Measurements from ENCODE around the gene RAB3C.

RAB3C gene

DNA sequence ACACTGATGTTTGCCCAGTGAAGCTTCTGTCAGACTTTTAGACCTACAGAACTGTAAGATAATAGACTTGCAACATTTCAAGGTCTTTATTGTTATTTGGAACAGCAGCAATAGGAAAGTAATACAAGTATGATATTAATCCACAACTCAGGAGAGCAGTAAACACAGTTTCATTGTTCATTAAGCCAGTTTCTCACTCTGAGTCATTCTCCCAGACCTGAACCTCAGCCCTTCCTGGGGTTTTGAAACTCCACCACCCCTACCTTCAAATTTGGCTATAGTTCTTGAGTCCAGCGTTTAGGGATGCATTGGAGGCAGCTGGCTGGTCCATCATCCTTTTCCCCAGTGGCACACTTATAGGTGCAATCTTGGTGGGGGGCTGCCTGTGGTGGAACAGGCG, 203.2 kb downstream of the RAB3C start:
- no peak for DNase-seq

GRCh38 chr5:58786711-58787303, 203.9 kb downstream of the RAB3C start:
- DNase-seq, result no peak

DNA sequence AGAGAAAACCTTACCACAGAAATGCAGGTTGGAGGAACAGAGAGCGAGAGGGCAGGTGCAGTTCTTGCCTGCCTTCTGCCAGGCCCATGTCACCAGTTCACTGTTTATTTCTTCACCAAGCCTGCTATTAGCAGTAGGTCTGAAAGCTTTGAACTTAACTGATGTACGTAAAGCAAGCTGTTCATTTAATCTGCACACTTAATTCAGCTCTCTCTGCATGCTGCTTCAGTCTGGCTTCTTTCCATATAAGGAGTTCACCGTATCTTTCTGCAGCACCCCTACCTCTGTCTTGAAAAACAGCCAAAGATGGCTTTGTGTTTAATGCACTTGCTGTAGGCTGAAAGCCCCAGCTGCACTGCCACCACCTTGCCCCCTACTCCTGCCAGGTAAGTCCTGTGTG, 205.1 kb downstream of the RAB3C start:
- DNase-seq, result peak; percentile 67

DNA sequence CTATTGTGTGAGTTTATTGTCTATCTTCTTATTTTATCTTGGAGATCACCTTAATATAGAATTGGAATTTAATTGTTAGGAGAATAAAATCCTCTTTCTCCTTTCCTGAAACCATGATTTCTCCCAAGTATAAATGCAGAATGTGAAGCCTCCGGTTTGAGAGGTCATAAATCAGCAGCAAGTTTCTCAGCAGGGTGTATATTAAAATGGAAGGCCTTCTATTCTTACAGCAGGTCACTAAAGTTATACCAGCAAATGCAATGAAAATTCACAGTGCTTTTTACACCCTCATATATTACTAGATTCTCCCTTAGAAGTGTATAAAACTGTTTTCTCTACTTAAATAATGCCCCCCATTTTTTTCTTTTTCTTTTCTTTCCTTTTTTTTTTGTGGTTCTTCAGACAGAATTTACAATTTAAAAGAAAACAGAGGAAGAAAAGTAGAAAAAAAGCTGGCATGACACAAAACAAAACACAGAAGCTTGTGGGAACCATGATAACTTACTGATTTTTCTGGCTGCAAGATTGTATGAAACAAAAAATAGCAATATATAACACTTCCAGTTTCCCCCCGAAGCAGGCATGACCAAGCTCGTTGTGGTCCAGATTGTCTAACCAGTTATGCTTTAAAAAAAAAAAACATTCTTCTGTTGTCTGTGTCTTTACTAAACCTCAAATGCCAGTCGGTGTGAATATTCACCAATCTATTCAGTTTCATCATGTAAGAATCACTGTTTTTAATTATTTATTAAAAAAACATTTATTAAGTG, 211.2 kb downstream of the RAB3C start:
- DNase-seq, result peak; percentile 21

DNA sequence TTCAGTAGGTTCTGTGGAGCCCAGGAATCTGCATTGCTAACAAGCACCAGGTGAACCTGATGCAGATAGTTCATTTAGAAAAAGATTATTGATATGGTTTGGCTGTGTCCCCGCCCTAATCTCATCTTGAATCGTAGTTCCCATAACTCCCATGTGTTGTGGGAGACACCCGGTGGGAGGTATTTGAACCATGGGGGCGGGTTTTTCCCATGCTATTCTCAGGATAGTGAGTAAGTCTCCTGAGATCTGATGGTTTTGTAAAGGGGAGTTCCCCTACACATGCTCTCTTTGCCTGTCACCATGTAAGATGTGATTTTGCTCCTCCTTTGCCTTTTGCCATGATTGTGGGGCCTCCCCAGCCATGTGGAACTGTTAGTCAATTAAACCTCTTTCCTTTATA, 212.0 kb downstream of the RAB3C start:
- DNase-seq, result no peak

DNA sequence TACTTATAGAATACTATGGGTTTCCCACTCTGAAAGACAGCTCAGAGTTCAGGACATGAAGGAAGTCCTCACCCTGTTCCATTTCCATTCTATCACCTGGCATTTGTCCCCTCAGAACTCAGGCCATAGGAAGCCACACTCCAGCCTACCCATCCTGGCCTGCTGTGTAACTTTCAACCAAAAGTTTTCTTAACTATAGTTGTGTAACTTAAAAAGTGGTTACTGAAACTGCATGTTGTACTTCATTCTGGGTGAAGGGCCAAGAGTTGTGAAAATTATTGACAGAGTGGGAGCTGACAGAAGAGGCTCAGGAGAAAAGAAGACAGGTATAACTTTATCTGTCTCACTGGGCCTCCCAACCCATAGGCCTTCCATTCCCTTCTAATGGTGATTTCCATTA, 212.5 kb downstream of the RAB3C start:
- DNase-seq, result no peak

- no peak for DNase-seq
These were observed 214.1 kb downstream of the RAB3C start for GRCh38 chr5:58797021-58797420.

DNA sequence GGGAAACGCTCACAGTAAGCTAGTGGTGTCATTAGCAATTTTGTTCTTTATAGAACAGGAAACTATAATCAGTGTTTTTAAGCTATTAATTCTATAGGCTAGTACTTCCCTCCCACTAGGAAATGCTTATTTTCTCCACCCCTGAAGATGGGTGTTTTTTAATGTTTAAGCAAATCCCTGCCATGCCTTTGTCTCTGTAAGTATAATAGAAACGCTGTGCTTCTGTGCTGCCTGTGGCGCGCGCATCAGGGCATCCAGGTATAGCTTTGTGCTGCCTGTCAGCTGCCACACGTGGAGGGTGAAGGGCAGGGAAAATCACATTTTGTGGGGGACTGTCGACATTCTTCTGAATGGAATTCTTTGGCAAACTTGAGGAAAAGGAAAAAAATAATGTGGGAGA, 217.5 kb downstream of the RAB3C start:
- peak; percentile 51 for DNase-seq

GRCh38 chr5:58800861-58801540, 218.1 kb downstream of the RAB3C start:
- DNase-seq, result no peak

GRCh38 chr5:58803056-58803455, 220.2 kb downstream of the RAB3C start:
- DNase-seq, result no peak

DNA sequence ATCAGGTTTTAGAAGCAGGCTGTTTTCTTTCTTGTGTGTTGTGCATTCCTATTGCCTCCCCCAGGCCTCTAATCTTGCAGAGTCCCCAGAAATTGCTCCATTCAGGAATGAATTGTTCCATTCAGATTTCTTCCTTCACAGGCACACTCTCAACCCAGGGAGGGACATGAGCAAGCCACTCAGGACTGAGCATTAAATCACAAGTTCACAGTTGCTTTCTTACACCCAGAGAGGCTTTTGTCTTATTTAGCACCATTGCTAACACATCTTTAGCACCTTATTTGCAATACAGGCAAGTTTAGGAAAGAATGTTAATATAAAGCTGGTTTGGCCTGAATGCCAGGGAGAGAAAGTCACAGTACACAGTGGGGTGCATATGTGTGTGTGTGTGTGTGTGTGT, 221.4 kb downstream of the RAB3C start:
- no peak for DNase-seq

- DNase-seq, result no peak
These were observed 227.2 kb downstream of the RAB3C start for GRCh38 chr5:58810086-58810485.

GRCh38 chr5:58813855-58814254, 231.0 kb downstream of the RAB3C start:
- DNase-seq, result no peak

DNA sequence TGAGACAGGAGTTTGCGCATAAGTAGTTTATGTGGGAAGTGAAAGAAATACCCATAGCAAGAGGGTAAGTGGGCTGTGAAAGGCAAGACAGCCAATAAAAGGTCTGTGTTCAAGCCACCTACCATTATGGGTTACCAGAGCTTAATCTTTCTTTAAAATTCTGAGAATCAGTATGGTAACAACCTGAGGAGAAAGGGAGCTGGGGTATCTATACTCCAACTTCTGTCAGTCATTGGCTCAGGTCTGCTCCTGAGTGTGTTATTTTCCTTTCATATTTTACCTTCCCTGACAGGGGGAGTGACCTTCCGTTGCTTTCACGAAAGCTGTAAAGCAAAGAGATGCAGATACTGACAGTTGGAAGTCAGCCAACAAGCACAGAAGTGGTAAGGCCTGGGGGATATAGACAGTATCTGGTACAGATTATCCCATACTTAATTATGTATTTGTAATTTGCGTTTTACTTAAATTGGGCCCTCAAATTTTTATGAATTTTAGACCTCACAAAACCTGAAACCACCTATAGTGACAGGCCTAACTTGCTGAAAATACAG, 233.4 kb downstream of the RAB3C start:
- DNase-seq, result no peak

DNA sequence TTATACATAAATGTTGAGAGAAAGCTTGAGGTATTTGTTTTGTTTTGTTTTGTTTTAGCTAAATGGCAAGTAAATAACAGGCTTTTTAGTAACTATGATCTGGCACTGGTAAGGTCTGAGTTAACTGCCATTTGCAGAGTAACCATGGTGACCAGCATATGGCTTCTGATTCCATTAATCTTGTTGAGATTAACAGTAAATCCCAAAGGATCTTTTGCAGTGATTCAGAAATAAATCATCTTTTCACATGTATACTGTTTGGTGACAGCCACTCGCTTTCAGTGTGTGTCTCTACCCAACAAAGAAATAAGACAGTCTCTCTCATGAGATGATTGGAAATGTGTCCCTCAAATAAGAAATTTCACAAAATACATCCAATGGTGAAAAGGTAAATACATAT, 235.6 kb downstream of the RAB3C start:
- no peak for DNase-seq

GRCh38 chr5:58825441-58825840, 242.6 kb downstream of the RAB3C start:
- DNase-seq, result no peak

GRCh38 chr5:58825899-58826298, 243.0 kb downstream of the RAB3C start:
- DNase-seq, result no peak

GRCh38 chr5:58827463-58827862, 244.6 kb downstream of the RAB3C start:
- DNase-seq, result no peak

- peak; percentile 49 for DNase-seq
These were observed 245.4 kb downstream of the RAB3C start for GRCh38 chr5:58828258-58828657.

GRCh38 chr5:58834242-58835225, 251.7 kb downstream of the RAB3C start:
- no peak for DNase-seq

GRCh38 chr5:58836351-58836750, 253.5 kb downstream of the RAB3C start:
- no peak for DNase-seq

DNA sequence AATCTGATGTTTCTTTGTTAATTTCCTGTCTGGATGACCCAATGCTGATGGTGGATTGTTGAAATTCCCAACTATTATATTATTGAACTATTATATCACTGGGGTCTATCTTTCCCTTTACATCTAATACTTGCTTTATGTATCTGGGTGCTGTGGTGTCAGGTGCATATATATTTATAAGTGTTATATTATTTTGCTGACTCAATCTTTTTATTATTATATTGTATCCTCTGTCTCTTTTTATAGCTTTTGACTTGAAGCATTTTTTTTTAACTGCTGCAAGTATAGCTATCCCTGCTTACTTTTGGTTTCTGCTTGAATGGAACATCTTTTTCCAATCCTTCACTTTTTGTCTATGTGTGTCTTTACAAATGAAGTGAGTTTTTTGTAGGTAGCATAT, 255.9 kb downstream of the RAB3C start:
- DNase-seq, result no peak

GRCh38 chr5:58842852-58843251, 260.0 kb downstream of the RAB3C start:
- DNase-seq, result no peak

Data from NCI-H2227 treated with DMSO at 0.1 percent for 48 hours (cell line).